HG03460 (cell line): ENCODE results near the gene KRT4.

Experiments
- ATAC-seq: cut with Tn5 transposase; IDR thresholded peaks from one replicate; pipeline ENCODE4 v1.9.1; 2021; ENCODE audit not compliant: unreplicated experiment

The KRT4 gene

DNA sequence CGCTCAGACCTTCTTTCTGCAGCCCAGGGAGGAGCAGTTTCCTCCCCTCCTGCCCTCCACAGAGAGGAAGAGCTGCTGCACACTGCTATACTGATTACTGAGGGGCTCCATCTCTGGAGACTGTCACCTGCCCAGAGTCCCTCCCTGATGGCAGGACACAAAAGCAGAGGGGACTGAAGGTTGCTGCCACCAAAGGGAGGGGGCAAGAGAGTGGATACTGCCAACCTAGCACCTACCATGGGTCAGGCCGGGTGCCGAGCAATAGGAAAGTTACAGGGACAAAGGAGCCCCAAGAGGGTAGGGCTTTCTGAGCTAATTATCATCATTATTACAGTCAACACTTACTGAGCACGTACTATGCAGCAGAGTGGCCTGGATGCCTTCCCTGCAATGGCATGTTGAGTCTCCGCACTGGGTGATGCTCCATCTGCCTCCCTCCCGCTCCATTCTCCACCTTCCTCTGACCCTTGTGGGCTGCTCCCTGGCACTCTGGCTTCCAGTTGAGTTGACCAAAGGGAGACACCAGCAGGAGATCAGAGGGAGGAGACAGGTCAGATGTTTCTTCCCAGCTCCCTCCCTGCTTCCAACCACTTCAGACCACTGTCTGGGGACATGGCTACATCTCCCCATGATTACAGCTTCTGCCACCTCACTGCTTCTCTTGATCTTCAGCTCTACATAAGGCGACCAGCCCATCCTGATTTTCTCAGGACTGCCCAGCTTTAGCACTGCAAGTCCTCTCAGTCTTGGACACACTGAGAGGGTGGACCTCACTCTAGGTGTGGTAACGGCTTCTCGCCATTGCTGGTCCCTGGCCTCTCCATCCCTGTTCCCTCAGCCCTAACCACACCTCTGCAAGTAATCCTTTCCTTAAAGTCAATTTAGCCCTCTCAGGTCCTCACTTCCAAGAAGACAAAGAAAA, 22.8 kb upstream of the KRT4 start:
- ATAC-seq, result no peak

DNA sequence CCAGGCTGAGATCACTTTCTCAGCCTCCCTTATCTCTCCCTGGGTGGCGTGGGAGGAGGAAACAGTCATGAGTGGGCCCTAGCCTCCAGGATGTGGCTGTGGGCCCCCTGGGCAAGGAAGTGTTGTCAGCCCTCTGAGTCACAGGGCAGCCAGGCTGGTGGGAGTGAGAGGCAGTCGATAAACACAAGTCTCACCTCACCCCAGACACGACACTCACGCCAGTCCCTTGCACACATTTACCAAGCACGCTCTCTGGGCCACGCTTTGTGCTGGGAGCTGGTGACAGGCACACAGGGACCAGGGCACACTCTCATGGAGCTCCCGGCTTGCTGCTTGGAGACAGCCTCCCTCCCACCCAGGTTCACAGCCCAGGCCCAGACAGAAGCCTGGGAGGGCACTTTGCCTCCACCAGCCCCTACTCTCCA, 22.1 kb upstream of the KRT4 start:
- no peak for ATAC-seq

DNA sequence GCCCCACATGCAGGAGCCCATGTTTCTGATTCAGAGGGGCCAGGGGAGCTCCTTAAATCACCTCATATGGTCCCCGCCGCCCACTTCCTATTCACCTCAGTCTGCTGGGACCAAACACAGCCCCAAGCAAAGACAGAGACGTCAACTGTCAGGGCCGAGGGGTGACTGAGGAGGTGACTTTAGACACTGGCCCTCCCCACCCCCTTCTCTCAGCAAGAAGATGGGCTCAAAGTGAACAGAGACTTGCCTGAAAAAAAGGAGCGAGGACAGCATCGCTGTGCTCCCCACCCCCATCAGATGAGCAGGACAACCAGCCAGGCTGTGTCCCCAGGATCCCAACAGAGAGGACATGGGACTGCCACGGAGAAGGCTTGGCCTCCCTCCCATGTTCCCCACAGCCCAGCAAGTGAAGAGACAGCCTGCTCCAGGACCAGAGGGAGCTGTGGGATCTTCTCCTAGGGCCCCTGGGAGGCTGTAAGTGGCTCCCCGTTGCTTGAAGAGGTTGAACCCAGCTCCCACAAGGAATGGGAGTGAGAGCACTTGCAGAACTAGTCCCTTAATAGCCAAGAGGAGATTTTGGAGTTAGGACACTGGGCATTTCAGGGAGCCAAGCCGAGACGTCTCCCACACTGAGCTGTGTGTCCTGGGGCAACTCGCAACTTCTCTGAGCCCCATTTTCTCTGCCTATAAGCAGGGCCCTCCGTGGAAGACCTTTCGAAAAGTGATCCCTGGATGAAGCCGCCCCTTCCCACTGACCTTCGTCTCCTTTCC, 21.5 kb upstream of the KRT4 start:
- ATAC-seq, result no peak

DNA sequence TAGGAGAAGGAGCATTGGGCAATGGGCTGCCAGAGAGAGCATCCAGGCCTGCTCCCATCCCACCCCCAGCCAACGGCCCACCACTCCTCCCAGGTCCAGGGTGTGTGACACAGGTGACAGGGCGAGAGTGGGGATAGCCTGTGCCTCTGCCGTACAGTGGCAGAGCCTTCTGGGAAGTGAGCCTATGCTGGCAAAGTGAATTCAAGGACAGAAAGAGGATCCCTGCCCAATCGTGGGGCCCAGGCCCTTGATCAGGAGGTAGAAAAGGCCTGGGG, 20.7 kb upstream of the KRT4 start:
- ATAC-seq, result no peak

DNA sequence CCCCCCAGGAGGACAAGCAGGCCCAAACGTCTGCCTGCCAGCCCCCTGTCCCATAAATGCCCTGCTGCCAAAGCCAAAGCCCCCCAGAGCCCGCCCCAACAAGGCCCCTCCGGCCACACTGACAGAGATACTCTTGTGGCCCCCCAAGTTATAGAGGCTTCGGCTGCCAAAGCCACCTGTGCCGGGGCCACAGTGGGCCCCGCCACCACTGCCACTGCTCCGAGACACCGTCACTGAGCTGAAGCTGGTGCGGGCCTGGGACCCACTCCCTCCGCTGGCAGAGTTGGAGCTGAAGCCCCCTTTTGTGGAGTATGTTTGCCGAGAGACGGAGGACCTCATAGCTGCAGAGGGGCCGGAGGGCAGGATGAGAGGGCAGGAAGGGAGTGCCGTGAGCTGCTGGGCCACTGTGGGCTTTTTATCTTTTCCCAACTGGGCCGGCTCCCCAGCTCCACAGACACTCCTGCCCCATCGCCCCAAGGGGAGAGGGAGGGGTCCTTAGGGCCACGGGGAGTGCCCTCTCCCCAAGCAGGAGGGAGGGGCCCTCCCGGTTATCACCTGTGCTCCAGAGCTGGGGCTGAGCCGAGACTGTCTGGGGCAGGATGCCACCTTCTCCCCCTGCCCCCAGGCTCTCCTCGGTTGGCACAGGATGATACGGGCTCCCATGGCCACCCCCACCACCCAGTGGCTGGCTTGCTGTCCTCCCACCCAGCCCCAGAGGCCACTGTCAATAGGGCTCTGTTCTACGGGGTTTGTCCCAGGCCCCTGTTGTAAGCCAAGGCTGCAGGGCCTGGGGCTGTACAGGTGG, 20.2 kb upstream of the KRT4 start, which contains the start of gene KRT79:
Gene KRT79, minus strand, starts transcription at position 390 of the 805 bp plus-strand sequence. Its CDS starts 51 bp downstream, at position 339.
- no peak for ATAC-seq

DNA sequence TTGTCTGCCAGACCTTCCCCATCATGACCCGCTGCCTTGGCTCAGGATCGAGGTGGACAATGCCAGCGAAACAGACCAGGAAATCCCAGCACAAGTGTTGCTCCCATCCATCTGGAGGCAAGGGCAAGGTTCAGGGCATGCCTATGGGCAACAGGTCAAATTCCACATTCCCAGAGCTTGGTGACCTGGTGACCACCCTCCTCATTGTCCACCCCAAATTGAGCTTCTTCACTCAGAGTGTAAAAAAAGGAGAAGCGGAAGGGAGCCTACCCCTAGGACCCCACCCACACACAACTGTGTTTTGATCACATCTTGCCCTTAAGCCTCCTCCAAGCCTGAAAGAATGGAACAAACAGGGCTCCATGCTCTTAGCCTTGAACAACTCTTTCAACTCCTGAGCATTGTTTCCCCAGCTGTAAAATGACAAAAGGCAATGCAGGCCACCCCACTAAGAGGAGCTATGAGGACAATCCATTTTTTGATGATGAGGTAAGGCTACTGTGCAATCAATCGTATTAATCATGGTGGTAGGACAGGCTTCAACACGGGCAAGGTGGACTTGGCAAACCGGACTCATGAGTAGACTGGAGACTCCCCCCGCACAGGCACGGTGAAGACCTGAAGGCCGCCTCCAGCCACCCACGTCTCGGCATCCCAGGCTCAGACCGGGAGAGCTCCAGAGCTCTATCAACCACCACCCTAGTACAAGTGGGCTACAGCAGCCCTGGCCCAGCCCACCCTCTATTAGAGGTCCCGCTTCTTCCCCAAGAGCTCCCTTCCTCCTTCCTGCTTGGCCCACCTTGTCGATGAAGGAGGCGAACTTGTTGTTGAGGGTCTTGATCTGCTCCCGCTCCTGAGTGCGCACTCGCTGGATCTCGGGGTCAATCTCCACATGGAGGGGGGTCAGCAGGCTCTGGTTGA, 19.3 kb upstream of the KRT4 start:
- ATAC-seq, result no peak

DNA sequence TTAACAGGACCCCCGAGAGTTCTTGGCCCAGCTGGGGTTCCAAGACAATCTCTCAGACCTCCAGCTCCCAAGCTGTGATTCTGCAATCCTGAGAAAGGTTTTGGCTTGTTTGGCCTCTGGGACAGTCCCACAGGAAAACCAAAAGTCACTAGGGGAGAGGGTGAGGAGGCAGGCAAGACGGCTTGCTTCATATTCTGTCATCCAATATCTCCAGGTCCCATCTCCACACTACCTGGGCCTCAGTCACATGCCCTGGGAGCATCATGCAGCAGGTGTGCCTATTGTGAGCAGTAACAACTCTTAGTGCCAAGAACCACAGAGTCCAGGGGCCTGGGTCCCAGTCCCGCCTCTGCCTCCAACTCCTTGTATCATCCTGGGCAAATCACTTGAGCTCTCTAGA, 18.5 kb upstream of the KRT4 start:
- no peak for ATAC-seq

DNA sequence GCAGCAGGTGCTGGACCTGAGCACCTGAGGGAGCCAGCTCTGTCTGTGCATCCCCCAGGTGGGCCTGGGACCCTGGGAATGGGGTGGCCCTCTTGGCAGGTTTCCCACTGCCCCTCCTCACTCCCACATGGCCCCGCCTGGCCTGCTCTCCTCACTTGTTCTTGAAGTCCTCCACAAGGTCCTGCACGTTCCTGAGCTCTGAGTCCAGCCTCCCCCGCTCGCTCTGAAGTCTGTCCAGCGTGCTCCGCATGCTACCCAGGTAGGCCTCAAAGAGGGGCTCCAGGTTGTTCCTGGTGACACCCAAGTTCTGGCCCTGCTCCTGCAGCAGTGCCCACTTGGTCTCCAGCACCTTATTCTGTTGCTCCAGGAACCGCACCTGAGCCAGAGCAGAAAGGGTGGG, 17.3 kb upstream of the KRT4 start:
- no peak for ATAC-seq

DNA sequence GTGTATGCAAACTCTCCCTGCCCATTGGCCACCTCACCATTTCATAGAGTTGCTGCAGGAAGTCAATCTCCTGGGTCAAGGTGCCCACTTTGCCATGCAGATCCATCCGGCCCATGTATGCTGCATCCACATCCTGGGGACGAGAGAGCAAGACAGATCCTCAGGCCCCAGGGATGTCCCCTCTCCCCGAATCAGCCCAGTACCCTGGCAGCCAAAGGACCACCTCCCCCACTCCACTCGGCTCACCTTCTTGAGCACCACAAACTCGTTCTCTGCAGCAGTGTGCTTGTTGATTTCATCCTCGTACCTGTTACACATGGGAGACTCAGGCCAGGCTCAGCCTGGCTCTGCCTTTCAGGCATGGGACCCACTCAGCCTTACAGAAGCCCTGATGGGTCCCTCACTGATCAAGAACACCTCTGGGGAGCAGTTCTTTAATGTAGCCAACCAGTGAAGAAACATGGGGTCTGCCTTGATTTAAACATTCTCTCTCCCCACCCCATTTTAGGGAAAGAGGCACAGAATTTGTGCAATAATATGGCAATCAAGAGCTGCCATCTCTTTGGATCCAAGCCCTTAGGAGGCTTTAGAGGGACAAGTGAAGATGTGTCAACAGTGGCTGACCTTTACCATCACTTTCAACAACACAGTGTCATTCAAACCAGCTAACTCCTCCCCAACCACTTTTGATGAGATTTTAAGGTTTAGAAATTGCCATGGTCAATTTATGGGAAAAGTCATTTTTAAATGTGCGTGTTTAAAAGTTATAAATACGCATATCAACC, 16.3 kb upstream of the KRT4 start:
- no peak for ATAC-seq

DNA sequence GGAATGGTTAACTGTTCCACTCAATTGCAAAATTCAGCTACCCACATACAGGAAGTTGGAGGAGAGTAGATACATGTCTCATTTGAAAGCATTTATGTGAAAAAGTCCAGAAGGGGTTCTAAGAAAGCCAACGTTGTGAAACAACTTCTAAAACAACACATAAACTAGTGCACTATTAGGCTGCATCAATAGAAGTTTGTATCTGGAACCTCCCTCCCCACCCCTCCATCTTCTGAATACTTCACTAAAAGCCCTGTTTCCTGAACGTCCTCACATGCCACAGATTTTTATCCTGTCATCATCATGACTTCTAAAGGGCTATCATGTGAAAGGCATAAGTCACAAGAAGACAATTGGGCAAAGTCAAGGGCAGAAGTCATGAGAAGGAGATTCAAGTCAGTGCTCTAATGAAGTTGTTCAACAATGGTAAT, 14.7 kb upstream of the KRT4 start:
- no peak for ATAC-seq

DNA sequence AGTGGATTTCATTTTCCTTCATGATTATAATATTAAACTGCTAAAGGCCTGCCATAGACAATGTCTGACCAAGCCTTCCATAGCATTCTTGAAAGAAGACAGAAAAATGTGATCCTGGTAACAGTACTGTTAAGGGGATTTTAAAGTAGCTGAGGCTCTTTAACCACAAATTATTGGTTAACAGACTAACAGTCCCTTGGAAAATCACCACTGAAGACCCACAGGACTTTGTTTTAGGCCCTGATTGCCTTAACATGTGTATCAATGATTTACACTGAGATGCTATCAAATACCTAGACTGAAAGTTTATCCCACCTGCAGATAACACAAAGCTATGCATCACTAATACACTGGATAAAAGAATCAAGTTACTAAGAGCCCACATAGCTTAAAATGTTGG, 14.2 kb upstream of the KRT4 start:
- ATAC-seq, result no peak

DNA sequence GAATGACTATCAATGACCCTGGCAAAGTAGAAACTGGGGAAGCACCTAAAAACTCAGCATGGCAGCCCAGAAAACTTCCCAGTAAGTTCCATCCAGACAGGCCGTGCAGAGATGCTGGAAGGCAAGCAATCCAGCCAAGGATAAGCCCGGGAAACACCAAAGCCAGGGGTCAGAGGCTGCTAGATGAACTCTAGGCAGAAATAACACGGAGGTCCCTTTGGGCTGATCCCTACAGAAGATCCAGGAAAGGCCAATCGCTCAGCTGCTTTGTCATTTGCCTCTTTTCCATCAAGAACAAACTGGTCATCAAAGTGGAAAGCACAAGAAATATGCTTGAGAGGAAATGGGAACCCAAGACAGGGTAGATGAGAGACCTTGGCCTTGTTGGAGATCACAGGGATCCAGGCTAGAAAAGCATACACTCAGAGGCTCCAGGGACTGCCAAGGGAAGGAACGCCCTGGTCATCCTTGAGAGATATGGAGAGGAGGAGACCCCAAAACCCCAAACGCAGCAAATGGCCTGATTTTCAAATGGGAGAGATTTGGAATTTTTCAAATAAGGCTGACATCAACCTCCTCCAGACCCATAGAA, 13.7 kb upstream of the KRT4 start:
- no peak for ATAC-seq

DNA sequence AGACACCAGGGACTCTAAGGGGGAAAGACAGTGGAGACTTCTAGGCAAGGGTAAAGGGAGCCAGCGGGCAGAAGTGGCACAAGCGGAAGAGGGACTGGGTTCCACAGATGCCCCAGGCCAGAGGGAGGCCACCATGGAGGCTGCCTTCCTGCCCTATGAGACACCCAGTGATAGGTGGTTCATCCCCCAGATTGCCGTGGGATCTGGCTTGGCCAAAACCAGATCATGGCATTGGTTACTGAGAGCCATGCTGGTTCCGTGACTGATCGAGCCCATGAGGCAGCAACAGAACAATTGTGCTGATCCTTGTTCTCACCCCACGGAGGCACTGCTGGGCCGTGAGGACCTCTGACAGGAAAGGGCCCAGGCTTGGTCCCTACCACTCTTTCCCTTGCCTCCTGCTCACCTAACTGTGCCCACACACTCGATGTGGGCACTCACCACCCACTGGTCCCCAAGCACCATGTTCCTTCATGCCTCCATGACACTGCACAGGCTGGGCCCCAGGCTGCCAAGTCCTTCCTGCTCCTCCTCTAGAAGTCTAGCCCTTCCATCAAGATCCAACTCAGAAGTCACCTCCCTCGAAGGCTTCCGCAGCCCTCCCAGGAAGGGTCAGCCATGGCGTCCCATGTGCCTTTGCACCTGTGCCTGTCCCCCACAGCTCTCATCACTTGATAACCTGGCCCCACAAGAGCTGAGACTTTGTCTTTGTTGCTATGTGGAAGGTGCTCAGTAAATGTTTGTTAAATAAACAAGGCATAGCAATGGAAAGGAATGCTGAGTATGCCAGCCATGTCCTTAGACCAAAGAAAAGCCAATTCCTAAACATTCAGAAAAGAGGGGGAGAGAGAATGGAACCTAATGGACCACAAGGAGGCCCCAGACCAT, 12.9 kb upstream of the KRT4 start:
- ATAC-seq, result no peak

DNA sequence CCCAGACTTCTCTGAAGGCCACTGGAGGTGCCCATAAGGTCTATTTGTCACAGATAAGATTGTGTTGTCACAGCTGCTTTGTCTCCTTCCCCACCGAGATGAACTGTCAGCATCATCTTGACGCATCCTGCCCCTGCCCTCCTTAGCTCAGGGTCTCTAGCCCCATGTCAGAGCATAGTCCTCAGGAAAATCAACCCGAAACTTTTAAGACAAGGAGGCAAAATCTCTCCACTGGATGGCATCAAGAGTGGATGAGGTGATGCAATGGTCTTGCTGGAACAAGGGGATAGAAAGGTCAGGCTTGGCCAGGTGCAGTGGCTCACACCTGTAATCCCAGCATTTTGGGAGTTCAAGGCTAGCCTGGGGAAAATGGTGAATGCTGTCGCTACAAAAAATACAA, 12.0 kb upstream of the KRT4 start:
- ATAC-seq, result no peak

DNA sequence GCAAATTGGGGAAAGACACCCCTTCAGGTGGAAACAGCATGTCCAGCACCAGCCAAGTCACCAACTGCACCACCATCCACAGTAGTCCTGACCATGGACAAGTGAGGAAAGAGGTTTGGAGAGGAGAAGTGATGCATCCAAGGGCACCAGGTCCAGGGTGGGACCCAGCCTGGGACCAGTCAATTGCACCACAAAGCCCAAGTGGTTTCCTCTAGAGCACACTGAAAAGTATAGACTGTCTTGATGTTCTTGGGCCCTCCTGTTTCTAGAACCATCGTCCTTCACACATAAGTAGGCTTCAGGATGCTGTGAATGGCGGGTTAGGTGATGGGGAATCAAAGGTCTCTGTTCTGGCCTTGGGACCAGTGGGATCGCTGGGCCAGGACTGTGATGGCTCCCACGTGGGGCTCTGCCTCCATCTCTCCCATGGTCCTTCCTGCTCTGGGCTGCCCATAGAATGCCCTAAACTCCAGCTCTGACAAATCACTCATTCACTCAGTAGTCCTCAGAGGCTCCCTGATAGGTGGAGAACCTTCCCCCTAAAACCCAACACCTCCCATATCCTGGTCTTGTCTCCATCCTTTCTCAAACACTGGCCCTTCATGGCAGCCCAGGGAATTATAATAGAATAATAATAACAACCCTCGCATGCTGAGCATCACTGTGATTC, 11.0 kb upstream of the KRT4 start:
- no peak for ATAC-seq

DNA sequence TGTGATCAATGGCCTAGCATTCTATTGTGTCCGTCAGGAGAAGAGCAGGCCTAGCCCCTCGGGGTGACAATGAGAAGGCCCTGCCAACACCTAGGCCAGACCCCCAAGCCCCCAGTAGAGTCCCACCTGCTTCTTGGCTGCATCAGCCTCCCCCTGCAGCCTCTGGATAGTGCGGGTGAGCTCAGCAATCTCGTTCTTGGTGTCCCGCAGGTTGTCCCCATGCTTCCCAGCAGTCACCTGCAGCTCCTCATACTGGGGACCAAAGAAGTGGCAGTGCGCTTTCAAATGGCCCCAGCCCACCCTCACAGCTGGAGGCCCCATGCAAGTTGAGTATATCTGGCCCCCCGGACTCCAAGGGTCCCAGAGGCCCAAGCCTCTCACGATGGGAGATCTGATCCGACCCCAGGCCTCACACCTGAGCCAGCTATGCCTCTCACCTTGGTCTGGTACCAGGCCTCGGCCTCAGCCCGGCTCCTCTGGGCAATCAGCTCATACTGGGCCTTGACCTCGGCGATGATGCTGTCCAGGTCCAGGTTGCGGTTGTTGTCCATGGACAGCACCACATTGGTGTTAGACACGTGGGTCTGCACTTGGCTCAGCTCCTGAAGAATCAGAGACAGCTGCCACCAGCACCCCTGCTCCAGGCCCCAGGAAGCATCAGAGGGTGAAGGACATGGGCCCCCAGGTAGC, 10.0 kb upstream of the KRT4 start:
- no peak for ATAC-seq
